Measurements from ENCODE around the gene VAPB.

GRCh38 chr20:58435237-58435636 is 46.2 kb downstream of the VAPB start:
- TF ChIP-seq TARDBP (IDR thresholded peaks at IDR 0.05) (no peak), FOXA1 (IDR thresholded peaks at IDR 0.05) (no peak), FOXM1 (IDR thresholded peaks at IDR 0.05; ENCODE audit: borderline replicate concordance) (no peak), FOXK2 (IDR thresholded peaks at IDR 0.05) (no peak), CTBP1 (IDR thresholded peaks at IDR 0.05; ENCODE audit: borderline replicate concordance) (no peak), ZNF384 (IDR thresholded peaks at IDR 0.05) (no peak), SUZ12 (IDR thresholded peaks at IDR 0.05) (no peak), ELF4 (IDR thresholded peaks at IDR 0.05) (no peak), PKNOX1 (IDR thresholded peaks at IDR 0.05) (no peak), LEF1 (IDR thresholded peaks at IDR 0.05; ENCODE audit: borderline replicate concordance) (no peak), L3MBTL2 (conservative IDR thresholded peaks at IDR 0.05) (no peak), SP1 (IDR thresholded peaks at IDR 0.05) (no peak), HDGF (IDR thresholded peaks at IDR 0.05; ENCODE audit: borderline replicate concordance) (no peak), ARNT (IDR thresholded peaks at IDR 0.05) (no peak)
